Right lobe of liver (tissue), 6 donors: Measurements from ENCODE around the gene SRRM3. TPM values are rescaled to one million over a fixed set of nuclear protein-coding genes. Genes with fewer than 3 reads are reported as not detected.

Source experiments
- ATAC-seq, 4 donors: fragments of 200-7000 bp; cut with Tn5 transposase; one replicate each; pipeline ENCODE4 v1.9.1; 2020; ENCODE audit warnings: mild to moderate bottlenecking in 4 of 4, moderate library complexity in 4 of 4
- DNase-seq, 3 donors: peaks; one replicate each; pipeline ENCODE4 v3.0.0-alpha.2; 2020
- H3K27ac ChIP-seq, 3 donors: fragments of 200-600 bp; one replicate each; pipeline ENCODE4 v1.8.0; 2022
- H3K27me3 ChIP-seq, 2 donors: fragments of 200-600 bp; one replicate each; pipeline ENCODE4 v1.8.0; 2022
- H3K36me3 ChIP-seq, 4 donors: fragments of 200-600 bp; sonication (generic) in 1 of 4; one replicate each; pipeline versions ENCODE4 v1.5.1 to v1.8.0; 2017 to 2022; ENCODE audit warnings: control low read depth in 1 of 4
- H3K4me1 ChIP-seq, 4 donors: fragments of 200-600 bp; sonication (generic) in 1 of 4; one replicate each; pipeline versions ENCODE4 v1.5.1 to v1.8.0; 2017 to 2022; ENCODE audit warnings: control low read depth in 1 of 4
- H3K4me3 ChIP-seq, 3 donors: fragments of 200-600 bp; one replicate each; pipeline ENCODE4 v1.8.0; 2022
- H3K9me3 ChIP-seq, 4 donors: fragments of 200-600 bp; sonication (generic) in 1 of 4; one replicate each; pipeline versions ENCODE4 v1.5.1 to v1.8.0; 2017 to 2022; ENCODE audit warnings: control low read depth in 1 of 4
- CTCF ChIP-seq, 4 donors: fragments of 200-600 bp in 3 of 4; fragments of 450-650 bp in 1 of 4; IDR thresholded peaks; one replicate each; pipeline versions ENCODE4 v1.5.1 to v1.8.0; 2016 to 2022; ENCODE audit warnings: antibody characterized with exemption in 4 of 4, mild to moderate bottlenecking in 2 of 4
- POLR2A ChIP-seq: fragments of 450-650 bp; IDR thresholded peaks from one replicate; pipeline ENCODE4 v1.6.1; 2017; ENCODE audit warnings: antibody characterized with exemption, mild to moderate bottlenecking
- WGBS: methylation state at CpG from one replicate; pipeline ENCODE4 v1.1.6; 2018; ENCODE audit warnings: low coverage, low lambda C conversion rate; ENCODE audit not compliant: insufficient coverage; ENCODE audit errors: missing lambda C conversion rate; 5-methylcytosine and 5-hydroxymethylcytosine counted together
- intact Hi-C, 2 donors: fragments of 100-400 bp; cut with DNase I; formaldehyde crosslinking; loops; one replicate each; pipeline versions ENCODE4 v1.11.2 to v1.14.1; 2022
- total RNA-seq, 6 experiments: library from RNA; depleted of rRNA in 2 of 6; stranded (reverse); fragments of >200 nt in 2 of 6; fragmentation: NEBNext Ultra II Directional in 3 of 6; extraction: Animal tissue kit (Norgen Biotek cat#: 25700) in 3 of 6; gene quantifications; one replicate each; pipeline versions ENCODE4 v1.1.0 to v1.2.4, GENCODE V29; 2016 to 2023
- donor health status: DM: no; HTN: yes; CAD: no.
- donor health status: DM: no; HTN: no; CAD: no.
- donor health status: DM: no; HTN: no; CAD: no.
- donor health status: DM: no; HTN: yes; CAD: no.
- donor health status: DM: no; HTN: yes; CAD: no.

Gene SRRM3
- total RNA-seq, 6 experiments from 2014 or later: 0.14 to 0.37 (median 0.19) TPM; not detected in 2

GRCh38 chr7:76220185-76221057 is 18.7 kb downstream of the SRRM3 start:
- no peak for TF ChIP-seq POLR2A
- TF ChIP-seq CTCF (IDR thresholded peaks at IDR 0.05): no peak
- H3K27ac ChIP-seq: no peak overlapping the region
- H3K36me3 ChIP-seq: no peaks in the 10 kb centered on the region
- intact Hi-C loops: no loop called here
- DNase-seq (no peak), ATAC-seq (peak in 2 of 4 donors; percentile 24 to 40)
- WGBS: 38% methylated on average over 3 of the region's 16 CpGs
- H3K9me3 ChIP-seq: no peaks in the 10 kb centered on the region
- H3K4me1 ChIP-seq: no peaks in the 10 kb centered on the region
- no peaks in the 10 kb centered on the region for H3K27me3 ChIP-seq
- H3K4me3 ChIP-seq: no peak overlapping the region

- no peaks in the 10 kb centered on the region for H3K4me1 ChIP-seq
- H3K9me3 ChIP-seq: no peaks in the 10 kb centered on the region
- no peaks in the 10 kb centered on the region for H3K36me3 ChIP-seq
- TF ChIP-seq CTCF (IDR thresholded peaks at IDR 0.05) (no peak), POLR2A (no peak)
- 33% methylated on average over 1 of the region's 2 CpGs for WGBS
- no peak overlapping the region for H3K4me3 ChIP-seq
- DNase-seq (no peak), ATAC-seq (no peak)
- intact Hi-C loops: no loop called here
- no peaks in the 10 kb centered on the region for H3K27me3 ChIP-seq
- H3K27ac ChIP-seq: no peak overlapping the region
Observed at GRCh38 chr7:76222333-76222732, 20.6 kb downstream of the SRRM3 start.

- WGBS: 54% methylated on average over 5 of the region's 5 CpGs
- H3K36me3 ChIP-seq: no peaks in the 10 kb centered on the region
- no peak overlapping the region for H3K4me3 ChIP-seq
- no peaks in the 10 kb centered on the region for H3K27me3 ChIP-seq
- no peak overlapping the region for H3K27ac ChIP-seq
- DNase-seq (no peak), ATAC-seq (no peak)
- H3K4me1 ChIP-seq: no peaks in the 10 kb centered on the region
- no peaks in the 10 kb centered on the region for H3K9me3 ChIP-seq
- intact Hi-C loops: no loop called here
- TF ChIP-seq CTCF (IDR thresholded peaks at IDR 0.05) (no peak), POLR2A (no peak)
Observed at GRCh38 chr7:76222839-76223238, 21.1 kb downstream of the SRRM3 start.

- Histone ChIP-seq H3K27me3 (no peaks in the 10 kb centered on the region), H3K36me3 (no peaks in the 10 kb centered on the region), H3K4me1 (no peaks in the 10 kb centered on the region), H3K9me3 (no peaks in the 10 kb centered on the region), H3K27ac (no peak overlapping the region), H3K4me3 (no peak overlapping the region)
- 7% methylated on average over 3 of the region's 3 CpGs for WGBS
- intact Hi-C loops: no loop called here
- no peak for ATAC-seq
- DNase-seq: no peak
- no peak for TF ChIP-seq POLR2A
- no peak for TF ChIP-seq CTCF (IDR thresholded peaks at IDR 0.05)
Observed at GRCh38 chr7:76223286-76223972, 21.7 kb downstream of the SRRM3 start.
